ENCODE measurements around the gene DSEL. TPM values are rescaled to one million over a fixed set of nuclear protein-coding genes. Genes with fewer than 3 reads are reported as not detected.

DSEL gene
- total RNA-seq, 2 donors from 2014 or later = 4.2 to 5.9 TPM

GRCh38 chr18:67464499-67464898 lies 52.0 kb downstream of the DSEL start:
- no peaks in the 10 kb centered on the region for H3K27me3 ChIP-seq
- no peaks in the 10 kb centered on the region for H3K36me3 ChIP-seq (replicated peaks in 1 of 2; ENCODE audit: insufficient read depth in 1 of 2, low read depth in 2 of 2)
- intact Hi-C loops (cut with DNase I) = no loop called here
- 76 to 100% methylated on average over 1 of the region's 1 CpG for WGBS, 2 donors
- H3K27ac ChIP-seq = no peak overlapping the region
- H3K4me3 ChIP-seq = no peak overlapping the region
- no peaks in the 10 kb centered on the region for H3K4me1 ChIP-seq
- DNase-seq = no peak
- ATAC-seq = no peak
- TF ChIP-seq CTCF (IDR thresholded peaks at IDR 0.05) (no peak), POLR2A (IDR thresholded peaks at IDR 0.05) (no peak)
- no peaks in the 10 kb centered on the region for H3K9me3 ChIP-seq

DNA sequence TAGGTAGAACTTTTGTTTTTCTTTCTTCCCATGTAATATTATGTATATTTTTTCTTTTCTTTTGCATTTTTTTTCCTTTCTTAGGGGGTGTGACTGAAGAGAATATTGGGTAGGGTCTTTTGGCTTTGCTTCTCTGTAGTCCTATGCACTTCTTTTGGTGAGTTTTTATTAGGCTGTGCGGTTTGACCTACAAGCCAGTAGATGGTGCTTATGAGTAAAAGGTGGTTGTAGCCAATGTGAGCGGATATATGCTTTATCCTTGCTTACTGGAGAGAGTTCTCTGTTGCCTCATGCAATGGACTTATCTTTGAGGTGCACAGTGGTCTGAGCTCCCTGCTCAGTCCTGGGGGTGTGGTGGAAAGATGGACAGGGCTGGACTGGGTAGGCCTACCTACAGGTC lies 52.7 kb downstream of the DSEL start:
- Histone ChIP-seq H3K4me3 (no peak overlapping the region), H3K9me3 (no peaks in the 10 kb centered on the region), H3K36me3 (replicated peaks in 1 of 2; ENCODE audit: insufficient read depth in 1 of 2, low read depth in 2 of 2) (no peaks in the 10 kb centered on the region), H3K27ac (no peak overlapping the region), H3K4me1 (no peaks in the 10 kb centered on the region), H3K27me3 (no peaks in the 10 kb centered on the region)
- no peak for DNase-seq
- no peak for ATAC-seq
- TF ChIP-seq CTCF (IDR thresholded peaks at IDR 0.05) = no peak
- WGBS, 2 donors = 77 to 86% methylated on average over 2 of the region's 2 CpGs
- intact Hi-C loops (cut with DNase I) = no loop called here

DNA sequence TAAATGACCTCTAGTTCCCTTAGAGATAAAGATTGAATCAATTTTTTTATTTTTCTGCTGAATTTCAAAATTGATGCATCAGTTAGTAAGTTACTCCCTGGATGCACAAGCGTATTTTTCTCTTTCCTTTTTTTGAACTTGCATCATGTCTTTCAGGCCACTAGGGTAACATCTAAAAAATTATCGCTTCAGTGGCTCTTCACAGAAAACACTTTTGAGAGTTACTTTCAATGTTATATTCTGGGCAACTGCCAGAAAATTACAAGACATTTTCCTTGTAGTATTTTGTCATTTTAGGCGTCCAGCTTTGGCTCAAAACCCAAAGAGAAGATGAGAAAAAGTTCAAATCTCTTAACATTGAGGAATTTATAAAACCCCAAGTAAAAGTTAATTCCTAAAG lies 59.8 kb downstream of the DSEL start:
- ATAC-seq (no peak), DNase-seq (no peak)
- H3K27ac ChIP-seq = no peak overlapping the region
- no peak for TF ChIP-seq CTCF (IDR thresholded peaks at IDR 0.05)
- no peak for TF ChIP-seq POLR2A (IDR thresholded peaks at IDR 0.05)
- H3K9me3 ChIP-seq = no peaks in the 10 kb centered on the region
- H3K36me3 ChIP-seq (replicated peaks in 1 of 2; ENCODE audit: insufficient read depth in 1 of 2, low read depth in 2 of 2) = no peaks in the 10 kb centered on the region
- no peaks in the 10 kb centered on the region for H3K4me1 ChIP-seq
- no peak overlapping the region for H3K4me3 ChIP-seq
- H3K27me3 ChIP-seq = no peaks in the 10 kb centered on the region
- intact Hi-C loops (cut with DNase I) = no loop called here
- 64 to 65% methylated on average over 3 of the region's 3 CpGs for WGBS, 2 donors
